HG02870 (cell line): ENCODE measurements around the gene INPP5A.
"Not testable (repeated sequence)": the region's sequence is repeated elsewhere in the genome, so short reads cannot be mapped to it uniquely, and the experiment has no call there.

Experiments
- ATAC-seq: cut with Tn5 transposase; IDR thresholded peaks from one replicate; pipeline ENCODE4 v1.9.1; 2021; ENCODE audit warnings: mild to moderate bottlenecking, moderate library complexity; ENCODE audit not compliant: unreplicated experiment

INPP5A gene

DNA sequence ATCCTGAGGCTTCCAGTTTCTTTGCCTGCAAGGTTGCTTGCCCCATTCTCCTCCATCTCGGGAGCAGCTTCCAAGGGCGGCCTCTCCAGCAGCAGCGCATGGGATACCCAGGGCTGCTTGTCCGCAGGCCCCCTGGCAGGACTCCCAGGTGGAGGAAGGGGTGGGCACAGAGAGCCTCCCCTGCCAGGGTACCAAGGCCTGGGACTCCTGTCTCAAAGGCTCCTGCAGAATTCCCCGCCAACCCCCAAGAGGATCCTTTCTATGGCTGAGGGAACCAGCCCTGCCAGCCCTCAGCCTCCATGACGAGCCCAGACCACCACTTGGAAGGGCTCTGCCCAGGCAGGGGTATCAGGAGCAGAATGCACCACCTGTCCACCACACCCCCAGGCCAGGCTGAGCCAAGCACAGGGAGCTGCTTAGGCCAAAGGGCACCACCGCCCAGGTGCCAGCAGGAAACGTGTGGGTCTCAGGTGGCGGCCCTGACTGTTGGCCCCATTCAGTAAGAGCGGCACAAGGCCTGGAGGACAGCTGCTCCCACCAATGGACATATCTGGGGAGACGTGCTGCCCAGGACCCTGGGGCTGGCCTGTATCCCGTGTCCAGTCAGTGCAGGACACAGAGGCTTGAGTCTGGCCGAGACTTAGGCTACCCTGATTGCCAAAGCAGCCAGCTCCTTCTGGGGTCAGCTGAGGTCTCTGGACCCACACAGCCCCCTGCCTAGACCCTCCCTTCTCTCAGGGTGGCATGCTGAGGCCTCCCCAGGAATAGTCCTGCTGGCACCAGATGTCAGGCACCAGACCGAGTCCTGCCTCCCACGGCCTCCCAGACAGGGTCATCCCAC is 33.8 kb upstream of the INPP5A start:
- ATAC-seq, result no peak

GRCh38 chr10:132504501-132505272 is 32.9 kb upstream of the INPP5A start:
- no peak for ATAC-seq

DNA sequence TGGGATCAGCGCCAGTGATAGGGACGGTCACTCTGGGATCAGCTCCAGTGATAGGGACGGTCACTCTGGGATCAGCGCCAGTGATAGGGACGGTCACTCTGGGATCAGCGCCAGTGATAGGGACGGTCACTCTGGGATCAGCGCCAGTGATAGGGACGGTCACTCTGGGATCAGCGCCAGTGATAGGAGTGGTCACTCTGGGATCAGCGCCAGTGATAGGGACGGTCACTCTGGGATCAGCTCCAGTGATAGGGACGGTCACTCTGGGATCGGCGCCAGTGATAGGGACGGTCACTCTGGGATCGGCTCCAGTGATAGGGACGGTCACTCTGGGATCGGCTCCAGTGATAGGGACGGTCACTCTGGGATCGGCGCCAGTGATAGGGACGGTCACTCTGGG is 32.0 kb upstream of the INPP5A start:
- not testable (repeated sequence) for ATAC-seq

DNA sequence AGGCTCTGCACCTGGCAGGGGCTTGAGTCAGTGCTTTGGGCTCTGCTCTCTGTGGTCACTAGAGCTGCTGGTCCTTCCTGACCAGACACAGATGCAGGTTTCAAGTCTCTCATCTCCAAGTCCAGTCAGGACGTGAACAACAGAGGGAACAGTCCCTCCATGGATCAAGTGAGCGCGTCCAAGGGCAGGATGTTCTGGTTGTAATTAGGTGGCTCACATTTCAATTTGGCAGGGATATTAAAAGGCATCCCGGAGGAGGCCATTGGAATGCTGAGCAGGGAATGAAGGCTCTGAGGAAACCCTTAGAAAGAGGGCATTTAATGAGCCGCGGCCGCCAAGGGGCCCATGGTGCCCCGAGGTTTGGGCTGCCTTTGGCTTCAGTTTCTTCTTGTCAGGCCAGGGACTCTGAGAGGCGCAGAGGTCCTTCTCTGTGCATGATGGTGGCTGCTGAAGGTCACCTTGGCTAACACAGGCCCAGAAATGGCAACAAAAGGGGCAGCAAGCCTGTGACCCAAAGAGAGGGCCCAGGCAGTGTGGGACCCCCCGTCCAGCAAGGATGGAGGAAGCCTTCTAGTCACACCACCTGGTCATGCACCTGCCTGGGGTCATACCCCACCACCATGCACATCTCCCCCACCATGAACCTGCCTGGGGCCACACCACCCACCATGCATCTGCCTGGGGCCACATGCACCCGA is 30.7 kb upstream of the INPP5A start:
- ATAC-seq, result no peak

DNA sequence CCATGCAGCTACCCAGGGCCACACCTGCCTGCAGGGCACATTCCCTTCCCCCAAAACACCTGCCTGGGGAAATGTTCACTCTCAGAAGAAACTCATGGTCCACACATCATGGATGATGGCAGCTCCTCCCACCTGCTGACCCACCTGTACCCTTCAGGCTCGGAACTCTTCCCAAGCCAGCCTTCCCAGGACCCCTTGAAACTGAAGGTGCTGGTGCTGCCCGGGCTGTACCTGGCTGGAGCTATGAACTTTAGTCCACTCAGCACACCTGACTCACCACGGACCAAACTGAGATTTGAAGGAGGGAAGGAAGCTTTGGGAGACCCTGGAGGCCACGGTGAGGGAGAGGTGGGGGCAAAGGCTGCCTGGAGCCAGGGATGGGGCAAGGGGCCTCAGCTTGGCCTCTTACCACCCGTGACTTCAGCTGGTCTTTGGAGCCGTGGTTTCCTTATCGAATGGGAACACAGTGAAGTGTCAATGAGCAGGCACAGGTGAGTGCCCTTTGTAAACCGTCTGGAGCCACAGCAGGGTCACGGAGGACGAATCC is 30.1 kb upstream of the INPP5A start:
- no peak for ATAC-seq

DNA sequence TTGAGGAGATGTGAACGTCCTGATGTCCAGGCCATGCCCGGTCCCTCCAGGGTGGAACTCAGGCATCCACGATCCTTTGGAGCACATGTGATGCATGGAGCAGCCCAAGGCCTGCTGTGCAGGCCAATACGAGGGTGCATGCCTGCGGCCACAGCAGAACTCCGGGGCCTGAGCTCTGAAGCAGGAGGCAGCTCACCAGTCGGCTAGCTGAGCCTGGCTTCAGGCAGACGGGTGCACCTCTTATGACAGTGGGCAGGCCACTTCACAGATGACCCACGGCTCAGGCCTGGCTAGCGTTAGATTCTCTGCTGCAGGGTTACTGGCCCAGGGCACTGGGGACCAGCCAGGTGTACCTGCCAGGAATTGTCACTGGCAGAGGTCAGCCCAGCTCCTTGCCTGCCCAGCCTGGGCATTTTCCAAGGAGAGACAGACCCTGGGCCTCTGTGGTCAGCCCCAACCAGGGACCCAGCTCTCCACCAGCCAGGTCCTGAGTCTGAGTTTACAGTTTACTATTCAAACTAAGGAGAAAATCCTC is 29.6 kb upstream of the INPP5A start:
- ATAC-seq, result no peak

- ATAC-seq, result no peak
These were observed 28.8 kb upstream of the INPP5A start for GRCh38 chr10:132508581-132509443.

GRCh38 chr10:132509506-132510173 is 27.9 kb upstream of the INPP5A start:
- ATAC-seq, result no peak

- no peak for ATAC-seq
These were observed 27.4 kb upstream of the INPP5A start for GRCh38 chr10:132510174-132510611.

- ATAC-seq, result no peak
These were observed 26.2 kb upstream of the INPP5A start for GRCh38 chr10:132511121-132512051.

GRCh38 chr10:132512052-132512442 is 25.5 kb upstream of the INPP5A start:
- ATAC-seq, result no peak

DNA sequence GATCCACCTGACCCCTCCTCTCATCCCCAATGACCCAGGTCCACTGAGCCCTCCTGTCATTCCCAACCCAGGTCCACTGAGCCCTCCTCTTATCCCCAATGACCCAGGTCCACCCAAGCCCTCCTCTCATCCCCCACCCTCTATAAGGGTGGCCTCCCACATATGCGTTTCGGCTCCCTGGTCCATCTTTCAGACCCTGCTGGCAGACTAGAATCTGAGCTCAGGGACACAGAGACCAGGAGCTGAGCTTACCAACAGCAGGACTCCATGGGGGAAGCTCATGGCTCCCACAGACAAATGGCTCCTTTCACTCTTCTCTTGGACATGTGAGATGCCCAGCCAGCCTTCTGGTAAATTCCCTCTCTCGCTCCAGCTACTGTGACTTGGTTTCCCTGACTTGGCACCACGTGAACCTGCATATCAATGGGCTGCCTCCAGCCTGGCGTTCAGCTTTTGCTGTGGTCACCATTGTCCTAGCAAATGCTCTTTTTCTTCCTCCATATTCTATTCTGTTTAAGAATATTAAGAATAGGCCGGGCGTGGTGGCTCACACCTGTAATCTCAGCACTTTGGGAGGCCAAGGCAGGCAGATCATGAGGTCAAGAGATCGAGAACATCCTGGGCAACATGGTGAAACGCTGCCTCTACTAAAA is 24.8 kb upstream of the INPP5A start:
- ATAC-seq, result no peak

DNA sequence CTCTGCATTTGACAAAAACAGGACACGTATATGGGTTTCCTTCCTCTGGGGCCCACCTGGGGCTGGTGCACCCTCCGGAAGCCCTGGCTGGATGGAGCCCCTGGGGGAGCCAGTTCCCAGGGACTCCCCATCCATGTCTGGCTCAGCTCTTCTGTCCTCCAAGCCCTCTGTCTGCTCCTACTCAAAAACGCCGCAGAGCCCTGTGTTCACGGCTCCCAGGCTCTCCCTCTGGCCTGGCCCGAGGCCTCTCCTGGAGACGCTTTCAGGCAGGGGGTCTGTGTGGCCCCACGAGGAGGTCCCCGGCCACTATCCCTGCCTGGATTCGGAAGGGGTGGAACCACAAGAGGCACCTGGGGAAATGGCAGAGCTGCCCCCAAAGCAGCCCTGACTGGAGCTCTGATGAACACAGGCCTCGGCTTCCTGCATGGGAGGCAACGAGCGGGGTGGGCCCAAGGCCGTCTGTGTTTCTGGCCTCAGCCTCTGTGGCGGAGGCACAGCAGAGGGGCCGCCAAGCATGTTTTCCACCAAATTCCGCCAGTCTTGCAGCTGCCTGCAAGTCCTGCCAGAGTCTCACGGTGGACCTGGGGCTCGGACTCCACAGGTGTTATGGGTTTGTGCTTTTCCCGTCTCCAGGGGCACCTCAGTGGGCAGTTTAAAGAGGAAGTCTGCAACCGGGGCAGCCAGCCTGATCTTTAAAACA is 22.6 kb upstream of the INPP5A start:
- no peak for ATAC-seq

GRCh38 chr10:132515811-132516726 is 21.5 kb upstream of the INPP5A start:
- ATAC-seq, result no peak

DNA sequence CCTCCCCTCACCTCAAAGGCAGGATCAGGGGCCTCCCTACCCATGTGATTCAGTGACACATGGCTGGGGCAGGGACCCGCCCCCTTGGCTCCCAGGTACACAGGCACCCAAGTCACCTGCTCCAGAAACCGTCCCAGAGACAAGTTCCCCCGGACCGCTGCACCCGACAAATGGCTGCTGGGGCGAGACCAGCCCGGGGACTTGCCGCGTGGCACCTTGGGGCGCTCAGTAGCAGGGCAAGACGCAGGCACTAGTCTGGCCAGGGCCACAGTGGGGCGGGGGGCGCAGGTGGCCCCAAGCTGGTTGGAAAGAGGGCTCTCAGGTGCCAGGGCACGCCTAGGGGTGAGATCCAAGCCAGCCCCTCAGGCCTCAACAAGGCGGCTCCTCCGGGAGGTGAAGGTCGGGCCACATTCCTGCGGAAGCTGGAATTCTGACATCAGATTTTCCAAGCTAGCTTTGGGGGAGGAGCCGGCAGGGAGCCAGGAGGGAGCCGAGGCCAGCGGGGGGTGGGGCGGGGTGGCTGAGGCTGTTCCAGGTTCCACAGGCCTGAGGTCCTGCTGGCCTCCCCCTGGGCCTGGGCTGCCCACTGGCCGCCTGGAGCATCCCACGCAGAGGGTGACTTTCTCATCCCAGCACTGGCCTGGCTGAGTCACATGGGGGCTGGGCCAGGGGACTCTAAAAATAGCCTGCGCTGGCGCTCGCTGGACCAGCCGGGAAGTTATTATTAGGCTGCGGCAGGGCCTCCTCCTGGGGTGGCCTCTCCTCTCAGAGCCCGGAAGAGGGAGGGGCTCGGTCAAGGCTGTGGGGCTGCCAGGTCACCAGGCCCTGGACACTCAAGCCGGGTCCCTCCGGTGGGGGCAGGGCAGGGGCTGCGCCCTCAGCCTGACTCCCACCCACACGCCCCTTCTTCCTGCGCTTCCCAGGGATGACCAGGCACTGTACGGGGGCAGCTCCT is 20.5 kb upstream of the INPP5A start:
- ATAC-seq, result no peak
